Activated naive CD8-positive, alpha-beta T cell treated with anti-CD3 and anti-CD28 coated beads, Interleukin-2, amount 50 U/mL, for 24 hours (primary cell): ENCODE data around the gene TANGO6.
A peak's percentile ranks its signal among the peaks of the same experiment; 100 is the strongest.

Experiments
- ATAC-seq: fragments of 150-1000 bp; cut with Tn5 transposase; one replicate; pipeline ENCODE4 v1.10.0; 2021
- DNase-seq: peaks from one replicate; pipeline ENCODE4 v3.0.0; 2021
- H3K27ac Mint-ChIP-seq: one replicate; pipeline ENCODE4 v1.8.0; 2021; ENCODE audit warnings: mild to moderate bottlenecking, mixed read lengths
- H3K27me3 Mint-ChIP-seq: one replicate; pipeline ENCODE4 v1.8.0; 2021; ENCODE audit warnings: mixed read lengths
- H3K36me3 Mint-ChIP-seq: one replicate; pipeline ENCODE4 v1.8.0; 2021; ENCODE audit warnings: low read depth, mixed read lengths
- H3K4me1 Mint-ChIP-seq: one replicate; pipeline ENCODE4 v1.8.0; 2021; ENCODE audit warnings: mixed read lengths
- H3K4me3 Mint-ChIP-seq: one replicate; pipeline ENCODE4 v1.8.0; 2021; ENCODE audit warnings: mild to moderate bottlenecking, moderate library complexity, mixed read lengths
- H3K9me3 Mint-ChIP-seq: one replicate; pipeline ENCODE4 v1.8.0; 2021; ENCODE audit warnings: mixed read lengths

The TANGO6 gene

GRCh38 chr16:68844211-68844564, 857 bp downstream of the TANGO6 start:
- Mint-ChIP-seq H3K4me3 (peak overlapping the region; percentile 96), H3K36me3 (peaks cover 16% of the 10 kb centered on the region), H3K27ac (peak overlapping the region; percentile 97), H3K4me1 (peaks cover 42% of the 10 kb centered on the region), H3K9me3 (no peaks in the 10 kb centered on the region), H3K27me3 (no peaks in the 10 kb centered on the region)
- DNase-seq (no peak), ATAC-seq (no peak)

- DNase-seq (no peak), ATAC-seq (no peak)
- Mint-ChIP-seq H3K27ac (no peak overlapping the region), H3K4me3 (no peak overlapping the region), H3K36me3 (peaks cover 22% of the 10 kb centered on the region), H3K27me3 (no peaks in the 10 kb centered on the region), H3K4me1 (peaks cover 36% of the 10 kb centered on the region), H3K9me3 (no peaks in the 10 kb centered on the region)
These were observed 5.5 kb downstream of the TANGO6 start for GRCh38 chr16:68848786-68849185.

- ATAC-seq (no peak), DNase-seq (no peak)
- Mint-ChIP-seq H3K27me3 (no peaks in the 10 kb centered on the region), H3K4me3 (no peak overlapping the region), H3K9me3 (no peaks in the 10 kb centered on the region), H3K4me1 (peaks cover 23% of the 10 kb centered on the region), H3K36me3 (peaks cover 21% of the 10 kb centered on the region), H3K27ac (no peak overlapping the region)
These were observed 7.2 kb downstream of the TANGO6 start for GRCh38 chr16:68850481-68850880.

- no peak for ATAC-seq
- Mint-ChIP-seq H3K36me3 (peaks cover 21% of the 10 kb centered on the region), H3K4me3 (no peak overlapping the region), H3K9me3 (no peaks in the 10 kb centered on the region), H3K4me1 (peaks cover 22% of the 10 kb centered on the region), H3K27me3 (no peaks in the 10 kb centered on the region), H3K27ac (no peak overlapping the region)
- no peak for DNase-seq
These were observed 8.3 kb downstream of the TANGO6 start for GRCh38 chr16:68851601-68852000.

- H3K4me1 Mint-ChIP-seq, result peaks cover 12% of the 10 kb centered on the region
- no peaks in the 10 kb centered on the region for H3K27me3 Mint-ChIP-seq
- H3K27ac Mint-ChIP-seq, result no peak overlapping the region
- DNase-seq (no peak), ATAC-seq (no peak)
- H3K9me3 Mint-ChIP-seq, result no peaks in the 10 kb centered on the region
- no peak overlapping the region for H3K4me3 Mint-ChIP-seq
- peaks cover 20% of the 10 kb centered on the region for H3K36me3 Mint-ChIP-seq
These were observed 14.1 kb downstream of the TANGO6 start for GRCh38 chr16:68857479-68857878.

GRCh38 chr16:68859828-68860227, 16.5 kb downstream of the TANGO6 start:
- Mint-ChIP-seq H3K36me3 (peaks cover 28% of the 10 kb centered on the region), H3K27me3 (no peaks in the 10 kb centered on the region), H3K9me3 (no peaks in the 10 kb centered on the region), H3K4me1 (peaks cover 10% of the 10 kb centered on the region), H3K27ac (no peak overlapping the region), H3K4me3 (no peak overlapping the region)
- DNase-seq, result no peak
- ATAC-seq, result no peak

GRCh38 chr16:68860978-68861892, 17.9 kb downstream of the TANGO6 start:
- Mint-ChIP-seq H3K9me3 (no peaks in the 10 kb centered on the region), H3K27ac (no peak overlapping the region), H3K36me3 (peaks cover 31% of the 10 kb centered on the region), H3K4me1 (peaks cover 7% of the 10 kb centered on the region), H3K4me3 (no peak overlapping the region), H3K27me3 (no peaks in the 10 kb centered on the region)
- no peak for ATAC-seq
- DNase-seq, result no peak

- no peaks in the 10 kb centered on the region for H3K9me3 Mint-ChIP-seq
- peaks cover 47% of the 10 kb centered on the region for H3K36me3 Mint-ChIP-seq
- H3K27me3 Mint-ChIP-seq, result no peaks in the 10 kb centered on the region
- H3K4me1 Mint-ChIP-seq, result peaks cover 2% of the 10 kb centered on the region
- no peak overlapping the region for H3K27ac Mint-ChIP-seq
- no peak overlapping the region for H3K4me3 Mint-ChIP-seq
- no peak for DNase-seq
- no peak for ATAC-seq
These were observed 23.6 kb downstream of the TANGO6 start for GRCh38 chr16:68866933-68867332.

GRCh38 chr16:68869492-68870088, 26.3 kb downstream of the TANGO6 start:
- peaks cover 49% of the 10 kb centered on the region for H3K36me3 Mint-ChIP-seq
- H3K27me3 Mint-ChIP-seq, result no peaks in the 10 kb centered on the region
- DNase-seq (no peak), ATAC-seq (no peak)
- H3K9me3 Mint-ChIP-seq, result no peaks in the 10 kb centered on the region
- H3K4me3 Mint-ChIP-seq, result no peak overlapping the region
- peaks cover 2% of the 10 kb centered on the region for H3K4me1 Mint-ChIP-seq
- no peak overlapping the region for H3K27ac Mint-ChIP-seq

- no peak overlapping the region for H3K27ac Mint-ChIP-seq
These were observed 30.5 kb downstream of the TANGO6 start for GRCh38 chr16:68873635-68874471.

GRCh38 chr16:68875871-68876270, 32.5 kb downstream of the TANGO6 start:
- no peak for DNase-seq
- Mint-ChIP-seq H3K36me3 (peaks cover 36% of the 10 kb centered on the region), H3K4me3 (no peak overlapping the region), H3K27ac (no peak overlapping the region), H3K27me3 (no peaks in the 10 kb centered on the region), H3K9me3 (no peaks in the 10 kb centered on the region), H3K4me1 (peaks cover 2% of the 10 kb centered on the region)
- no peak for ATAC-seq

More at GRCh38 chr16:68873635-68874471, 30.5 kb downstream of the TANGO6 start:
- Mint-ChIP-seq H3K36me3 (peaks cover 47% of the 10 kb centered on the region), H3K27me3 (no peaks in the 10 kb centered on the region), H3K4me1 (peaks cover 2% of the 10 kb centered on the region), H3K4me3 (no peak overlapping the region), H3K9me3 (no peaks in the 10 kb centered on the region)
- DNase-seq, result no peak
- no peak for ATAC-seq

- ATAC-seq (no peak), DNase-seq (no peak)
- Mint-ChIP-seq H3K9me3 (no peaks in the 10 kb centered on the region), H3K27ac (no peak overlapping the region), H3K4me1 (no peaks in the 10 kb centered on the region), H3K27me3 (no peaks in the 10 kb centered on the region), H3K36me3 (peaks cover 27% of the 10 kb centered on the region), H3K4me3 (no peak overlapping the region)
These were observed 40.4 kb downstream of the TANGO6 start for GRCh38 chr16:68883685-68884084.

GRCh38 chr16:68884401-68884800, 41.1 kb downstream of the TANGO6 start:
- Mint-ChIP-seq H3K36me3 (peaks cover 27% of the 10 kb centered on the region), H3K9me3 (no peaks in the 10 kb centered on the region), H3K27ac (no peak overlapping the region), H3K4me3 (no peak overlapping the region), H3K4me1 (no peaks in the 10 kb centered on the region), H3K27me3 (no peaks in the 10 kb centered on the region)
- ATAC-seq, result no peak
- no peak for DNase-seq

- Mint-ChIP-seq H3K36me3 (peaks cover 26% of the 10 kb centered on the region), H3K27ac (no peak overlapping the region), H3K4me1 (no peaks in the 10 kb centered on the region), H3K4me3 (no peak overlapping the region), H3K9me3 (no peaks in the 10 kb centered on the region), H3K27me3 (no peaks in the 10 kb centered on the region)
- no peak for ATAC-seq
- DNase-seq, result no peak
These were observed 41.8 kb downstream of the TANGO6 start for GRCh38 chr16:68884861-68885720.
